HS-5 (cell line): ENCODE results near the gene NEDD8.

Experiments used
- DNase-seq: peaks from one replicate; pipeline ENCODE4 v3.0.0-alpha.2; 2012; ENCODE audit warnings: low read depth

The NEDD8 gene

DNA sequence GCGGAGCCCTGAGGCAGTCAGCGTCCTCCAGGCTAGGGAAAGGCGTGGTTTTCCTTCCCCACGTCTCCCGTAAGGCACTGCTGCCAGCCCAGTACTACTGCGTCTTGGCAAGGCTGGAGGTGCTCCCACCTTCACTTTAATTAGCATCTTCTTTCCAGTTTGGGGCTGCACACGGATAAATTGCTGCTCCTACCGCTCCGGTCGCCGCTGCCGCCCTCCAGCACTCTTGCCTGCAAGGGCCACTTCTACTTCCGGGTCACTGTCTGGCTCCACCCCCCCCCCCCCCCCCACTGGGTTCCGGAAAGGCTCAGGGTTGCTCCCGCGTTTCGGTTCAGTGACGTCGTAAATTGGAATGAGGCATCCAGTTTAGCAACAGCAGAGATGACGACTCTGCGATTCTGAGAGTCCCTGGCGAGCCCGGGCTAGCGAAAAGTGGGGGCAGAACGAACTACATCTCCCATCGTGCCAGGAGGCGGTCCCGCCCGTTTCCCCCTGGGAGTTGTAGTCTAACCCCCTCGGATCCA lies at the start of gene NEDD8:
Gene NEDD8 (minus strand): TSS at position 247 of the 524 bp plus-strand sequence. CDS start 100 bp downstream, at position 147.
- DNase-seq: peak; percentile 92

DNA sequence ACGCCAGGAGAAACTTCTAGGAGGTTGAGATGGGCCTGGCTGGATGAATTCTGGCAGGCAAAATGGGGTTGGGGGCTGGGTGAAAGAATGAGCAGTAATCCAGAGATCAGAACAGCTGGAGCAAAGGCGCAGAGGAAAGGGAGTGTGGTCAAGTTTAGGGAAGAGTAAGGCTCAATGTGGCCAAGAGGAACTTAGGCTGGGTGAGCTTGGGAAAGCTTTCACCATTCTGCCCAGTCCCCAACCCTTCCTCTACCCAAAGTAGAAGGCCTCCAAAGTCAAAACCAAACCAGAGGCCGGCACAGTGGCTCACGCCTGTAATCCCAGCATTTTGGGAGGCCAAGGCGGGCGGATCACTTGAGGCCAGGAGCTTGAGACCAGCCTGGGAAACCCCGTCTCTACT lies 49.5 kb upstream of the NEDD8 start:
- DNase-seq: no peak

GRCh38 chr14:24280797-24281460 lies 48.8 kb upstream of the NEDD8 start:
- no peak for DNase-seq

DNA sequence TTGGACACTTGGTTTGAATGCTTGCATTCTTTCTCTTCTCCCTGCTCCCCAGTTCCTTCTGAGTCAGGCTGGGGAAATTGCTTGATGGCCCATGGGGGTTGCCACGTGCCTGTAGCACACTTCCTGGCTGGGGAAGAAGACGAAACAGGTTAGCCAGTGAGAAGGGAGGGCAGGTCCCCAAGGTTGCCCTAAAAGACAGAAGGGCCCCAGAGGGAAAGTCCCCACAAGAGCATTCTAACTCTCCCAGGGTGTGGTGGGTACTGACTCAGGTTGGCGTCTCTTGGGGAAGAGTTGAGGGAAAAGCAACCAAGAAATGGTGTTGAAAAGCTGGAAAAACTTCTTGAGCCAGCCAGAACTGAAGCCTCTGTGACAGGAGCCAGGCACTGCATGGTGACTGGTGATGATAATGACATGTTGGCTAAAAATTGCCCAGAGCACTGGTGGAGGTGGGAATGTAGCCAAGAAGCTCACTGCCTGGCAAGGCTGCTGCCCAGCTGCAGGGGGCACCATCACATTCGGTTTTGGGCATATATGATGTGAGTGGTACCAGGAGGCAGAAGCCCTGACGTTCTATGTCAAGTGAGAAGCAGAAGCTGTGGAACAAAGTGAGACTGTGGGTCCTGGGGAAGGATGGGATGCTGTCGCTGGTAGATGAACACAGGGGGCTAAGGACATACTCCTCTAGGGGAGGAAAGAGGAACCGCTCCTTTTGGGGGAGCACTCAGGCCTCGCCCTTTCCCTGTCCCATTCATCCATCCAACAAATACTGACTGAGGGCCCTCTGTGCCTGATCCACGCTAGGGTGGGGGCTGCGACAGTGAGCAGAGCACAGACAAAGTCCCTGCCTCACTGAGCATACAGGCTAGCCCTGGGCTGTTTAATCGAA lies 47.4 kb upstream of the NEDD8 start:
- DNase-seq: no peak

DNA sequence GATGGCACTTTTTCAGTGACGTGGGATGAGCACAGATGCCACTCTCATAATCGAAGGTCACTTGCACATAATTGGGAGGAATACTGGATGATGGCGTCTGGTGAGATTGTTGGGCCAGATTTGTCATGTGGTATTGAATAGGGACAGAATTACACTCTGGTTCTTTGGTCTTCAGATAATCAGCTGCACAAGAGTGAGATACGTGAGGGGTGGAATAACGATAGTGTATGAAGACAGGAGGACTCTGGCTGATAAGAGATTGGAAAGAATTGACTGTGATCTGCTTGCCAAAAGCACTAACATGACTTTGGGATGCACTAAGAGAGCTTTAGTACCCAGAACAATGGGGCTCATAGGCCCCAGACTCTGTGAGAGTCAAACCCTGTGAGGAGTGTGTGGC lies 46.3 kb upstream of the NEDD8 start:
- no peak for DNase-seq

GRCh38 chr14:24277606-24278321 lies 45.6 kb upstream of the NEDD8 start:
- DNase-seq: no peak

DNA sequence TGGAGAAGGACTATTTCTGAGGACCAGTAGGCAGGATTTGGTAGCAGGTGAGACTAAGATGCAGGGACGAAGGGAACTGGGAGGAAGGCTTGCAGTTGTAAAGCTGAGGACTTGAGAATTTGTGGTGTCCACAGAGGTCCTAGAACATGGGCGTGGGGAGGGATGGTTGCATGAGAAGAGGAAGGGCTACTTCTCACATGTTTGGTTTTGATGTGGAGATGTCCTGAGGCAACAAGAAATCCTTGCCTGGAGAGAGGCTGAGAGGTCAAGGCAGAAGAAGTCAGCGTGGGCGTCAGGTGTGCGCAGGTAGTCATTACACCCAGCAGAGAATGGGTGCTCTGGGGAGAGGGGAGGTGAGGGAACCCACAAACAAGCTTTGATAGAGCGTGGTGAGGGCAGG lies 44.9 kb upstream of the NEDD8 start:
- no peak for DNase-seq

DNA sequence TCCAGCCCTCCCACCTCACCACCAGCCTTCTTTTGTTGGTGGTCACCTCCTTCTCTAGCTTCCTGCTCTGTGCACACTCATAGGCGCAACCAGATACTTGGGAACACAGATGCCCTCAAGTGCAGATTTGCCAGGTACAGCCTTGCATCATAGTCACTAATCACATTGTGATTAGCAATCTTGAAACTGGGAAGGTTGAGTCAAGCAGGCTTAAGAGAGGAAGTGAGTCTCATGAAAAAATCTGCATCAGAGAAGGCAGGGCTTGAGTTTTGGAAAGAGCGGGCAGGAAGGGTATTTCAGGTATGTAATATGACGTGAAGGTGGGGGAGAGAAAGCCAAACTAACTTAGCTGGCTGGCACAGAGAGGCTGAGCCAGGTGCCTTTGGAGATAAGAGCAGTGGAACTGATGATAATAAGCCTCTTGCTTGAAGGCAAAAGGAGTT lies 42.0 kb upstream of the NEDD8 start:
- DNase-seq: peak; percentile 4

DNA sequence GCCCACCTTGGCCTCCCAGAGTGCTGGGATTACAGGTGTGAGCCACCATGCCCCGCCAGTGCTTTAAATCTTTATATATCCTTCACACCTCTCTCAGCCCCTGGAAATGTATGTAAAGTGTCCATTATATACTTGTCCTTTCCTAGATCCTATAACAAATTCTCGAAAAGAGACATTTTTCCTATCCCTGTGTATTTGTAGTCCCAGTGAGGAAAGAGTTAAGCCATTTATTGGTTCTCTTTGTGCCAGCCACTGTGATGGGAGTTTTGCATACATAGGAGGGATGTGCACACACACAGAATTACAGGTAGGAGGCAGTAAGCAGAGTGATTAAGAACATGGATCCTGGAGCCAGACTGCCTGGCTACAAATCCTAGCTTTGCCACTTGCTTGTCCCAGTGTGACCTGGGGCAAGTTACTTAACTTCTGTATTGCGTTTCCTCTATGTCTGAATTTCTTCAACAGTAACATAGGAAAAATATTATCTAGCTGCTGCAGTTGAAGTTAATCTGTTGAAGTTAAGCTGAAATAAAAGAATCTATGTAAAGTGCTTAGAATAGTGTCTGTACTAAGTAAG lies 41.3 kb upstream of the NEDD8 start:
- DNase-seq: no peak

DNA sequence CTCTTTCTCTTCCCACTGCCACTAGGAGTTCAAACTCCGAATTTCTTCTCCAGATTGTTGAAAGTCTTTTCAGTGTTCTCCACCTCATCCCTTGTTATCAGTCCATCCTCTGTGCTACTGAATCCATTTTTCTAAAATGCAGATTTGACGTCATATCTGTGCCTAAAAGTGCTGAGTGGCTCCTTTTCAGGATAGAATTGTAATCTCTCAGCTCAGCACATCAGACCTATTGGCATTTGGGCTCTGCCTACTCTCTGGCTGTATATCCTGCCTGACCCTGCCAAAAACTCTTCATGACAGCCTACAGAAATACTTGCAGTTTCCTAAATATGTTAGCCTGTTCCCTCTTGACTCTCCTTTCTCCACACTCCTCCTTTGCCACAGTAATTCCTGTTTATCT lies 40.3 kb upstream of the NEDD8 start:
- DNase-seq: no peak

GRCh38 chr14:24271834-24272263 lies 39.7 kb upstream of the NEDD8 start:
- DNase-seq: peak; percentile 3

GRCh38 chr14:24271134-24271833 lies 39.1 kb upstream of the NEDD8 start, which contains the start of gene RABGGTA:
Gene RABGGTA (minus strand): TSS chr14:24271597. CDS start chr14:24271115, 482 bp downstream.
- peak; percentile 19 for DNase-seq

DNA sequence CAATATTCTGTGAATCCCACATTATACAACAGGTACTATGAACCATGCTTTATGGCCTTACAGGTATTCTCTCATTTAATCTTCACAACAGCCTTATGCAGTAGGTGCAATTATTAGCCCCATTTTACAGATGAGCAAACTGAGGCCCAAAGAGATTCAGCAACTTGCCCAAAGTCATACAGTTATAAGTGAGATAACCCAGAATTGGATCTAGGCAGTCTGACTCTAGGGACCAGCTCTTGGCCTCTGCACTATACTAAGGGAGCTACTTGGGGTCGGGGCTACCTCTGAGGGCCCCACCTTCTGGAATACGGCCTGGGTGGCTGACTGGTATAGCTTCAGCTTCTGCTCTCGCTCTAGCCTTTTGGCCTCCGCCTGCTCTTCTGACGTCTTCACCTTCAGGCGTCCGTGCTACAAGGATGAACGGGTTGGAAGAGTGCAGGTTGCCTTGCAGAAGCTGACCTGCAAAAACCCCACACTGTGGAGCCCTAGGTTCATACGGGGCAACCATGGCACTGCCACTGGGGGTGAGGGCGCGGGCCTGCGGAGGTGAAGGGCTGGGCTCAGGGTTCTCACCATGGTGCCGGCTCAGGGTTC lies 38.5 kb upstream of the NEDD8 start:
- peak; percentile 3 for DNase-seq

DNA sequence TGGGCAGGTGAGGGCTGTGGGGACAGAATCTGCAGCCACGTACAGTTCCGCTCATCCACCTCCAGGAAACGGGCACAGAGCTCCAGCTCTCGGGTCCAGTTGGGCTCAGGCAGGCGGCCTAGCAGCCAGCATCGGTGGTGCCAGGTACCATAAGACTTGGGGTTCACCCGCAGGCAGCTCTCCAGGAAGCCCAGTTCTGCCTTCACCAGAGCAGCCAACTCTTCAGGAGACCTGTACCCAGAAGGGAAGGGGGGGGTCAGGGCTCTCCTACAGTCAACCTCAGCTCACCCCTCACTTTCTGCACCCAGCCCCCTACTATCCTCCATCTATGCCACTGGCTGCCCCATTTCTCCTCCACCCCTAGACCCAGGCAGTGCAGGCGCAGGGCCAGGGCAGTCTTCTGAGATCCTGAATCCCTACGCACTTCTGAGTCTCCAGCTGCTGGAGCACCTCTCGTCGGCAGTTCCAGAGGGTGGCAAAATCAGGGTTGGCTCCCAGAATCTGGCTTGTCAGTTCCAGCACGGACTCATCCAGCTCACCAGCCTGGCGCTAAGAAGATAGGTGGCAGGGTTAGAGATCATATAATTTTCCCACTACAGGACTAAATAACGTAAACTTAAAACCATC lies 37.9 kb upstream of the NEDD8 start:
- no peak for DNase-seq

- DNase-seq: no peak
These were observed 37.2 kb upstream of the NEDD8 start for GRCh38 chr14:24269368-24269767.

- DNase-seq: no peak
These were observed 36.1 kb upstream of the NEDD8 start for GRCh38 chr14:24268225-24268624.

- DNase-seq: no peak
These were observed 35.3 kb upstream of the NEDD8 start for GRCh38 chr14:24267516-24267915.

DNA sequence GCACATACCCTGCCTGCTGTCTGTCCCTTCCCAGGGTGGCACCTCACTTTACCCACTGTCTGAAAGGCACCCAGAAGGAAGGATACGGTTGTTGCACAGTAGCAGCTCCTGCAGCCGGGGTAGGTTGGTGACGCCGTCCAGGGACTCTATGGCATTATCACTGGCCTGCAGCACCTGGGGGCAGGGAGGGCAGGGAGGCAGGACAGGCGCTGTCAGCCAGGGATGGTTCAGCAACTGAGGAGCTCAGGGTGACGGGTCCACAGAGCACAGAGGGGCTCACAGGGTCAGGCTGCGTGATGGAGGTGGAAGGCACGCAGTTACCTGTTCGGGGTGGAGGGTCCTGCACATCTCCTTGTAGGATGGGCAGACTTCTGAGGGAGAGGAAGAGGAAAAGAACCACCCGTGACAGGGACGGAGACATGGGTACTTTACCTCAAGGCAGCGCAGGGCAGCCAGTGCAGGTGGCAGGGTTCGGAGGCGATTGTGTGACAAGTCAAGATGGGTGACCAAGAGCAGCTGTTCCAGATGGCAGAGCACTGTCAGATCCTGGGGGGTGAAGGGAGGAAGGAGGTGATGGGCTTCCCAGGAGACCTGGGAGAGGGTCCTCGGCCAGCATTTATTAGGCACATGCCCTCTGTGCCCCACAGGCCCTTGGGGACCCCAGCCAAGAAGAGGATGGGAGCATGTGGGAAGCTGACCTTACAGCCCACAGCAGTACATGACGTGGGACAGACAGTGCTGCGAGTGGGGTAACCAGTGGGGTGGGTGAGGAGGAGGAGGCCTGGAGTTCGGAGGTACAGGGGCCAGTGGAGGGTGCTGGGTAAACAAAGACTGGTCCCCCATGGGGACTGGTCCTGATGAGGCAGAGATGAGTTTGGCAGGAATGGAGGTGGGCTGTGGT lies 34.4 kb upstream of the NEDD8 start:
- no peak for DNase-seq

DNA sequence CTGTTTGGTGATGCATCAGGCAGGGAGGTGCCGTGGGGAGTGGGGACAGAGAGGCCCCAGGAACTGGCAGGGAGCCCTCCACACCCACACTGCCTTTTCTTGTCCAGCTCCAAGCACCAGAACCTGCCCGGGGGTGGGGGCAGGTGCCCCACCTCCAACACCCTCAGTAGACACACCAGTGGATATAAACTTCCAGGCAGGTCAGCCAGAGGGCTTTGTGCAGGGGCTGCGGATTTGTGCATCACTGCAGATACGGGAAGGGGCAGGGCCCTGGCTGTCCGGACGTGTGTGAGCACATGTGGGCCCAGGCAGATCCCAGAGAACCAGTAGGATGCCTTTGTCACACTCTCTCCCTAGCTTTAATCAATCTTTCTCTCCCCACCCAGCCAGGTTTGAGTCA lies 32.1 kb upstream of the NEDD8 start:
- DNase-seq: no peak
